ENCODE measurements around the gene B4GAT1.

- TF ChIP-seq CTCF (IDR thresholded peaks at IDR 0.05), result no peak
- TF ChIP-seq POLR2A (IDR thresholded peaks at IDR 0.05), result no peak
Observed at GRCh38 chr11:66329165-66329673, 18.2 kb downstream of the B4GAT1 start.
